K562 (cell line): ENCODE results near the gene NIFK. TPM values are rescaled to one million over a fixed set of nuclear protein-coding genes. Genes with fewer than 3 reads are reported as not detected.
A peak's percentile ranks its signal among the peaks of the same experiment; 100 is the strongest.

ENCODE experiments used
- ASH1L ChIP-seq: fragments of 450-650 bp; IDR thresholded peaks from 2 replicates; pipeline ENCODE4 v1.6.1; 2018; ENCODE audit warnings: borderline replicate concordance, mild to moderate bottlenecking, low read depth; ENCODE audit not compliant: partially characterized antibody
- CREB3 ChIP-seq: fragments of 450-650 bp; conservative IDR thresholded peaks from 2 replicates; pipeline ENCODE4 v1.6.1; 2016; ENCODE audit warnings: missing genetic modification characterization, low read depth, mild to moderate bottlenecking, missing compliant biosample characterization, moderate library complexity
- CXXC5 ChIP-seq: fragments of 250-450 bp; sonication (Bioruptor Pico); IDR thresholded peaks from 2 replicates; pipeline ENCODE4 v1.8.0; 2022; ENCODE audit warnings: inconsistent platforms, mild to moderate bottlenecking, moderate library complexity
- GMEB1 ChIP-seq: fragments of 250-450 bp; sonication (Bioruptor Pico); IDR thresholded peaks from 2 replicates; pipeline ENCODE4 v1.4.0; 2020; ENCODE audit warnings: mild to moderate bottlenecking
- HMG20B ChIP-seq: fragments of 250-450 bp; sonication (Bioruptor Pico); IDR thresholded peaks from 2 replicates; pipeline ENCODE4 v1.5.0; 2021; ENCODE audit warnings: mild to moderate bottlenecking
- KDM2B ChIP-seq: fragments of 250-450 bp; sonication (Bioruptor Pico); IDR thresholded peaks from 2 replicates; pipeline ENCODE4 v1.8.0; 2021; ENCODE audit warnings: mild to moderate bottlenecking, moderate library complexity
- MAFF ChIP-seq: IDR thresholded peaks from 2 replicates; pipeline ENCODE4 v1.6.1; 2012; ENCODE audit warnings: low read length, improper control_type of control experiment
- MCM2 ChIP-seq: fragments of 450-650 bp; IDR thresholded peaks from 2 replicates; pipeline ENCODE4 v1.6.1; 2017; ENCODE audit warnings: low read depth, mild to moderate bottlenecking
- NCOA6 ChIP-seq: fragments of 450-650 bp; IDR thresholded peaks from 2 replicates; pipeline ENCODE4 v1.6.1; 2017; ENCODE audit warnings: mild to moderate bottlenecking
- NFE2 ChIP-seq: IDR thresholded peaks from 2 replicates; pipeline ENCODE4 v1.6.1; 2014; ENCODE audit warnings: antibody characterized with exemption, low read depth
- PML ChIP-seq: IDR thresholded peaks from 2 replicates; pipeline ENCODE4 v1.6.1; 2012; ENCODE audit warnings: low read length, inconsistent platforms
- POLR2B ChIP-seq: fragments of 450-650 bp; IDR thresholded peaks from 2 replicates; pipeline ENCODE4 v1.6.1; 2018; ENCODE audit warnings: low read depth; ENCODE audit not compliant: partially characterized antibody
- SPI1 ChIP-seq: IDR thresholded peaks from 2 replicates; pipeline ENCODE4 v1.6.1; 2011; ENCODE audit warnings: low read depth, low read length, control low read depth, borderline replicate concordance
- STAT6 ChIP-seq: sonication (generic); formaldehyde crosslinking; IDR thresholded peaks from 2 replicates; pipeline ENCODE4 v1.8.1; 2023; ENCODE audit warnings: mild to moderate bottlenecking, missing genetic modification reagents
- SUPT5H ChIP-seq: fragments of 450-650 bp; IDR thresholded peaks from 2 replicates; pipeline ENCODE4 v1.6.1; 2016
- TAL1 ChIP-seq: fragments of 450-650 bp; IDR thresholded peaks from 2 replicates; pipeline ENCODE4 v1.6.1; 2016; ENCODE audit warnings: mild to moderate bottlenecking
- TOE1 ChIP-seq, 2 experiments: fragments of 450-650 bp in 1 of 2; sonication (generic) in 1 of 2; formaldehyde crosslinking in 1 of 2; IDR thresholded peaks; 2 replicates each; pipeline versions ENCODE4 v1.7.1 to v1.8.0; 2016 to 2022; ENCODE audit warnings: borderline replicate concordance in 2 of 2, mild to moderate bottlenecking in 2 of 2, antibody characterized with exemption in 1 of 2, inconsistent platforms in 1 of 2, low read depth in 1 of 2, missing genetic modification reagents in 1 of 2, moderate library complexity in 1 of 2
- ZFP36 ChIP-seq: fragments of 150-350 bp; IDR thresholded peaks from 2 replicates; pipeline ENCODE4 v1.6.1; 2018; ENCODE audit warnings: low read length, low read depth; ENCODE audit not compliant: partially characterized antibody
- ZNF408 ChIP-seq: fragments of 250-450 bp; sonication (Bioruptor Pico); IDR thresholded peaks from 2 replicates; pipeline ENCODE4 v1.4.0; 2020; ENCODE audit warnings: low read depth, mild to moderate bottlenecking, moderate library complexity
- ZNF41 ChIP-seq: fragments of 250-450 bp; sonication (Bioruptor Pico); conservative IDR thresholded peaks from 2 replicates; pipeline ENCODE4 v1.4.0; 2020; ENCODE audit warnings: mild to moderate bottlenecking
- ZNF431 ChIP-seq: sonication (generic); formaldehyde crosslinking; IDR thresholded peaks from 2 replicates; pipeline ENCODE4 v1.8.0; 2022; ENCODE audit warnings: mild to moderate bottlenecking, missing genetic modification reagents
- polyA plus RNA-seq, 8 experiments: library from polyadenylated mRNA; depleted of rRNA in 4 of 8; stranded (reverse) in 5 of 8; unstranded in 3 of 8; fragments of >200 nt; fragmentation: Nextera tagmentation in 2 of 8; fragmentation: Illumina TruSeq in 1 of 8; extraction: Ambion mirVana in 2 of 8; extraction: Trizol in 1 of 8; gene quantifications; 2 replicates each; pipeline versions ENCODE4 v1.2.1 to v1.2.3, GENCODE V29; 2011 to 2014; ENCODE audit warnings: inconsistent platforms in 1 of 8, missing spikeins in 1 of 8
- total RNA-seq, 7 experiments: library from RNA; depleted of rRNA in 6 of 7; stranded (reverse); fragments of >200 nt in 6 of 7; fragmentation: Illumina TruSeq in 2 of 7; extraction: Trizol in 2 of 7; gene quantifications; 2 replicates each; pipeline versions ENCODE4 v1.2.1 to v1.2.3, GENCODE V29; 2011 to 2021; ENCODE audit warnings: low replicate concordance in 1 of 7

Gene NIFK
- total and polyA plus RNA-seq, 9 of the 15 experiments (the other 6 are each of a cell fraction or from before 2014, with no cell fraction given) = 60.2 to 426 (median 183) TPM

GRCh38 chr2:121736462-121737336, at the start of gene NIFK (continued):
- no peak for TF ChIP-seq SPI1
- TF ChIP-seq NCOA6 = no peak
- TF ChIP-seq CXXC5 (CRISPR knock-in tag) = peak; percentile 77; the same call in 1 of the 2 replicates
- TF ChIP-seq ZNF41 (CRISPR knock-in tag) = no peak
- TF ChIP-seq ZFP36 = no peak
- TF ChIP-seq TOE1 (IDR thresholded peaks at IDR 0.05; ENCODE audit: borderline replicate concordance) = no peak
- TF ChIP-seq TOE1 (CRISPR knock-in tag; IDR thresholded peaks at IDR 0.05; ENCODE audit: borderline replicate concordance, low read depth) = no peak
- TF ChIP-seq PML = 0 out of 2 replicates have a peak, but pooled peaks have one; percentile 53
- TF ChIP-seq CREB3 (tag) = no peak
- TF ChIP-seq KDM2B (CRISPR knock-in tag) = no peak
- TF ChIP-seq TAL1 = no peak
- TF ChIP-seq ASH1L = no peak
- TF ChIP-seq SUPT5H = peak; percentile 84
- TF ChIP-seq ZNF431 = no peak
- TF ChIP-seq STAT6 (CRISPR knock-in tag) = no peak
- no peak for TF ChIP-seq GMEB1 (CRISPR knock-in tag)
- TF ChIP-seq HMG20B = no peak
- TF ChIP-seq ZNF408 (CRISPR knock-in tag) = no peak
- TF ChIP-seq MCM2 = no peak
- TF ChIP-seq POLR2B = peak; percentile 49
- no peak for TF ChIP-seq MAFF
- no peak for TF ChIP-seq NFE2
